ENCODE results near the gene FOCAD. TPM values are rescaled to one million over a fixed set of nuclear protein-coding genes. Genes with fewer than 3 reads are reported as not detected.

FOCAD gene
- total RNA-seq, 4 donors from 2014 or later = 15.7 to 39.9 (median 25.4) TPM

- WGBS, 2 donors = 91 to 93% methylated on average over 2 of the region's 2 CpGs
- TF ChIP-seq EP300 (IDR thresholded peaks at IDR 0.05) = no peak
- no peak for TF ChIP-seq CTCF (IDR thresholded peaks at IDR 0.05)
- no peak for TF ChIP-seq POLR2A (IDR thresholded peaks at IDR 0.05)
- no peaks in the 10 kb centered on the region for H3K36me3 ChIP-seq
- DNase-seq (ENCODE audit: low spot score in 2 of 2) = no peak
- H3K9me3 ChIP-seq = no peaks in the 10 kb centered on the region
- no peak overlapping the region for H3K4me3 ChIP-seq
- H3K27ac ChIP-seq = no peak overlapping the region
- H3K4me1 ChIP-seq = peaks cover 0 to 7% (median 0%) of the 10 kb centered on the region in 4 donors
- H3K27me3 ChIP-seq = no peaks in the 10 kb centered on the region
Observed at GRCh38 chr9:20707708-20708107, 23.6 kb downstream of the FOCAD start.

- H3K4me1 ChIP-seq = peaks cover 0 to 7% (median 3%) of the 10 kb centered on the region in 4 donors
- no peaks in the 10 kb centered on the region for H3K36me3 ChIP-seq
- H3K27me3 ChIP-seq = no peaks in the 10 kb centered on the region
- no peak overlapping the region for H3K4me3 ChIP-seq
- DNase-seq (ENCODE audit: low spot score in 2 of 2) = no peak
- H3K9me3 ChIP-seq = no peaks in the 10 kb centered on the region
- H3K27ac ChIP-seq = no peak overlapping the region
- 88 to 90% methylated on average over 1 of the region's 1 CpG for WGBS, 2 donors
- TF ChIP-seq POLR2A (IDR thresholded peaks at IDR 0.05) (no peak), EP300 (IDR thresholded peaks at IDR 0.05) (no peak), CTCF (IDR thresholded peaks at IDR 0.05) (no peak)
Observed at GRCh38 chr9:20713172-20713571, 29.1 kb downstream of the FOCAD start.

GRCh38 chr9:20714442-20715415 is 30.7 kb downstream of the FOCAD start:
- Histone ChIP-seq H3K4me1 (peaks cover 0 to 7% (median 3%) of the 10 kb centered on the region in 4 donors), H3K27me3 (no peaks in the 10 kb centered on the region), H3K36me3 (peaks cover 0 to 2% (median 0%) of the 10 kb centered on the region in 3 donors), H3K27ac (no peak overlapping the region), H3K9me3 (no peaks in the 10 kb centered on the region), H3K4me3 (no peak overlapping the region)
- DNase-seq (ENCODE audit: low spot score in 2 of 2) = no peak
- TF ChIP-seq EP300 (IDR thresholded peaks at IDR 0.05) (no peak), CTCF (IDR thresholded peaks at IDR 0.05) (no peak), POLR2A (IDR thresholded peaks at IDR 0.05) (no peak)
- 28 to 36% methylated on average over 2 of the region's 2 CpGs for WGBS, 2 donors

GRCh38 chr9:20722221-20722620 is 38.2 kb downstream of the FOCAD start:
- no peak for DNase-seq (ENCODE audit: low spot score in 2 of 2)
- H3K27ac ChIP-seq = no peak overlapping the region
- WGBS, 2 donors = 78% methylated on average over 1 of the region's 1 CpG
- H3K9me3 ChIP-seq = no peaks in the 10 kb centered on the region
- TF ChIP-seq CTCF (IDR thresholded peaks at IDR 0.05) (no peak), POLR2A (IDR thresholded peaks at IDR 0.05) (no peak), EP300 (IDR thresholded peaks at IDR 0.05) (no peak)
- no peaks in the 10 kb centered on the region for H3K27me3 ChIP-seq
- no peak overlapping the region for H3K4me3 ChIP-seq
- peaks cover 0 to 22% (median 0%) of the 10 kb centered on the region in 3 donors for H3K36me3 ChIP-seq
- H3K4me1 ChIP-seq = peaks cover 0 to 11% (median 0%) of the 10 kb centered on the region in 4 donors

GRCh38 chr9:20725675-20726074 is 41.6 kb downstream of the FOCAD start:
- 50 to 51% methylated on average over 3 of the region's 3 CpGs for WGBS, 2 donors
- peaks cover 0 to 11% (median 0%) of the 10 kb centered on the region in 4 donors for H3K4me1 ChIP-seq
- H3K36me3 ChIP-seq = peaks cover 0 to 11% (median 0%) of the 10 kb centered on the region in 3 donors
- no peak overlapping the region for H3K4me3 ChIP-seq
- DNase-seq (ENCODE audit: low spot score in 2 of 2) = no peak
- no peak for TF ChIP-seq POLR2A (IDR thresholded peaks at IDR 0.05)
- TF ChIP-seq EP300 (IDR thresholded peaks at IDR 0.05) = no peak
- no peak for TF ChIP-seq CTCF (IDR thresholded peaks at IDR 0.05)
- no peaks in the 10 kb centered on the region for H3K27me3 ChIP-seq
- no peak overlapping the region for H3K27ac ChIP-seq
- no peaks in the 10 kb centered on the region for H3K9me3 ChIP-seq
